Measurements from ENCODE around the gene PML.
A peak's percentile ranks its signal among the peaks of the same experiment; 100 is the strongest.

PML gene

GRCh38 chr15:73994413-73994883 is at the start of gene PML:
TSS of gene PML (plus strand) at chr15:73994716. CDS start at chr15:73994813, 97 bp downstream.
- DNase-seq (ENCODE audit: low spot score), result peak; percentile 94

GRCh38 chr15:73945130-73945508 is 49.4 kb upstream of the PML start:
- DNase-seq (ENCODE audit: low spot score), result no peak

GRCh38 chr15:73946046-73946721 is 48.3 kb upstream of the PML start:
- no peak for DNase-seq (ENCODE audit: low spot score)

GRCh38 chr15:73946795-73947370 is 47.6 kb upstream of the PML start:
- DNase-seq (ENCODE audit: low spot score), result no peak

GRCh38 chr15:73947651-73948050 is 46.9 kb upstream of the PML start:
- DNase-seq (ENCODE audit: low spot score), result no peak

- DNase-seq (ENCODE audit: low spot score), result no peak
Measured at GRCh38 chr15:73948396-73948795, 46.1 kb upstream of the PML start.

GRCh38 chr15:73948982-73949381 is 45.5 kb upstream of the PML start:
- no peak for DNase-seq (ENCODE audit: low spot score)

GRCh38 chr15:73949496-73949895 is 45.0 kb upstream of the PML start:
- no peak for DNase-seq (ENCODE audit: low spot score)

- no peak for DNase-seq (ENCODE audit: low spot score)
Measured at GRCh38 chr15:73950479-73950830, 44.1 kb upstream of the PML start.

- DNase-seq (ENCODE audit: low spot score), result peak; percentile 87
Measured at GRCh38 chr15:73950831-73951561, 43.5 kb upstream of the PML start.

- no peak for DNase-seq (ENCODE audit: low spot score)
Measured at GRCh38 chr15:73951601-73952000, 42.9 kb upstream of the PML start.

GRCh38 chr15:73952171-73952912 is 42.2 kb upstream of the PML start:
- DNase-seq (ENCODE audit: low spot score), result no peak

GRCh38 chr15:73952913-73953750 is 41.4 kb upstream of the PML start:
- DNase-seq (ENCODE audit: low spot score), result peak; percentile 36

- DNase-seq (ENCODE audit: low spot score), result peak; percentile 55
Measured at GRCh38 chr15:73954188-73955145, 40.0 kb upstream of the PML start.

GRCh38 chr15:73955326-73955725 is 39.2 kb upstream of the PML start:
- peak; percentile 60 for DNase-seq (ENCODE audit: low spot score)

GRCh38 chr15:73955861-73956742 is 38.4 kb upstream of the PML start:
- peak; percentile 53 for DNase-seq (ENCODE audit: low spot score)

GRCh38 chr15:73956743-73957135 is 37.8 kb upstream of the PML start:
- DNase-seq (ENCODE audit: low spot score), result peak; percentile 68

GRCh38 chr15:73957276-73957675 is 37.2 kb upstream of the PML start:
- peak; percentile 46 for DNase-seq (ENCODE audit: low spot score)

GRCh38 chr15:73957785-73958184 is 36.7 kb upstream of the PML start:
- peak; percentile 30 for DNase-seq (ENCODE audit: low spot score)

Data from left forelimb (tissue), 1 donor.